HepG2 (cell line): ENCODE measurements around the gene CPOX.

ENCODE experiments used
- ISL2 ChIP-seq: sonication (generic); formaldehyde crosslinking; IDR thresholded peaks from 2 replicates; pipeline ENCODE4 v1.5.0; 2020; ENCODE audit warnings: missing genetic modification reagents
- JDP2 ChIP-seq: sonication (generic); formaldehyde crosslinking; IDR thresholded peaks from 2 replicates; pipeline ENCODE4 v1.8.1; 2022; ENCODE audit warnings: missing genetic modification reagents, borderline replicate concordance
- NR2C2 ChIP-seq: sonication (generic); formaldehyde crosslinking; IDR thresholded peaks from 2 replicates; pipeline ENCODE4 v1.4.0; 2020; ENCODE audit warnings: missing genetic modification reagents, mild to moderate bottlenecking, moderate library complexity, borderline replicate concordance
- RBFOX2 ChIP-seq: fragments of 200-400 bp; formaldehyde crosslinking; IDR thresholded peaks from 2 replicates; pipeline ENCODE4 v1.6.1; 2017; ENCODE audit warnings: low read depth, mild to moderate bottlenecking, low read length
- TF ChIP-seq, protein P1 (sequence below): sonication (generic); formaldehyde crosslinking; IDR thresholded peaks from 2 replicates; pipeline ENCODE4 v1.4.0; 2020; ENCODE audit warnings: missing genetic modification reagents
- TF ChIP-seq, protein P2 (sequence below): sonication (generic); formaldehyde crosslinking; IDR thresholded peaks from 2 replicates; pipeline ENCODE4 v1.5.0; 2020; ENCODE audit warnings: mild to moderate bottlenecking, missing genetic modification reagents, moderate library complexity

- TF ChIP-seq ISL2 (CRISPR knock-in tag) (no peak), JDP2 (no peak), RBFOX2 (no peak), NR2C2 (CRISPR knock-in tag) (no peak)
- TF ChIP-seq, protein P1, sequence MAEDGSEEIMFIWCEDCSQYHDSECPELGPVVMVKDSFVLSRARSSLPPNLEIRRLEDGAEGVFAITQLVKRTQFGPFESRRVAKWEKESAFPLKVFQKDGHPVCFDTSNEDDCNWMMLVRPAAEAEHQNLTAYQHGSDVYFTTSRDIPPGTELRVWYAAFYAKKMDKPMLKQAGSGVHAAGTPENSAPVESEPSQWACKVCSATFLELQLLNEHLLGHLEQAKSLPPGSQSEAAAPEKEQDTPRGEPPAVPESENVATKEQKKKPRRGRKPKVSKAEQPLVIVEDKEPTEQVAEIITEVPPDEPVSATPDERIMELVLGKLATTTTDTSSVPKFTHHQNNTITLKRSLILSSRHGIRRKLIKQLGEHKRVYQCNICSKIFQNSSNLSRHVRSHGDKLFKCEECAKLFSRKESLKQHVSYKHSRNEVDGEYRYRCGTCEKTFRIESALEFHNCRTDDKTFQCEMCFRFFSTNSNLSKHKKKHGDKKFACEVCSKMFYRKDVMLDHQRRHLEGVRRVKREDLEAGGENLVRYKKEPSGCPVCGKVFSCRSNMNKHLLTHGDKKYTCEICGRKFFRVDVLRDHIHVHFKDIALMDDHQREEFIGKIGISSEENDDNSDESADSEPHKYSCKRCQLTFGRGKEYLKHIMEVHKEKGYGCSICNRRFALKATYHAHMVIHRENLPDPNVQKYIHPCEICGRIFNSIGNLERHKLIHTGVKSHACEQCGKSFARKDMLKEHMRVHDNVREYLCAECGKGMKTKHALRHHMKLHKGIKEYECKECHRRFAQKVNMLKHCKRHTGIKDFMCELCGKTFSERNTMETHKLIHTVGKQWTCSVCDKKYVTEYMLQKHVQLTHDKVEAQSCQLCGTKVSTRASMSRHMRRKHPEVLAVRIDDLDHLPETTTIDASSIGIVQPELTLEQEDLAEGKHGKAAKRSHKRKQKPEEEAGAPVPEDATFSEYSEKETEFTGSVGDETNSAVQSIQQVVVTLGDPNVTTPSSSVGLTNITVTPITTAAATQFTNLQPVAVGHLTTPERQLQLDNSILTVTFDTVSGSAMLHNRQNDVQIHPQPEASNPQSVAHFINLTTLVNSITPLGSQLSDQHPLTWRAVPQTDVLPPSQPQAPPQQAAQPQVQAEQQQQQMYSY (CRISPR knock-in tag) = no peak
- TF ChIP-seq, protein P2, sequence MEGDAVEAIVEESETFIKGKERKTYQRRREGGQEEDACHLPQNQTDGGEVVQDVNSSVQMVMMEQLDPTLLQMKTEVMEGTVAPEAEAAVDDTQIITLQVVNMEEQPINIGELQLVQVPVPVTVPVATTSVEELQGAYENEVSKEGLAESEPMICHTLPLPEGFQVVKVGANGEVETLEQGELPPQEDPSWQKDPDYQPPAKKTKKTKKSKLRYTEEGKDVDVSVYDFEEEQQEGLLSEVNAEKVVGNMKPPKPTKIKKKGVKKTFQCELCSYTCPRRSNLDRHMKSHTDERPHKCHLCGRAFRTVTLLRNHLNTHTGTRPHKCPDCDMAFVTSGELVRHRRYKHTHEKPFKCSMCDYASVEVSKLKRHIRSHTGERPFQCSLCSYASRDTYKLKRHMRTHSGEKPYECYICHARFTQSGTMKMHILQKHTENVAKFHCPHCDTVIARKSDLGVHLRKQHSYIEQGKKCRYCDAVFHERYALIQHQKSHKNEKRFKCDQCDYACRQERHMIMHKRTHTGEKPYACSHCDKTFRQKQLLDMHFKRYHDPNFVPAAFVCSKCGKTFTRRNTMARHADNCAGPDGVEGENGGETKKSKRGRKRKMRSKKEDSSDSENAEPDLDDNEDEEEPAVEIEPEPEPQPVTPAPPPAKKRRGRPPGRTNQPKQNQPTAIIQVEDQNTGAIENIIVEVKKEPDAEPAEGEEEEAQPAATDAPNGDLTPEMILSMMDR (CRISPR knock-in tag) = no peak
Measured at GRCh38 chr3:98568402-98568801, 25.0 kb downstream of the CPOX start.
